Common myeloid progenitor, CD34-positive (primary cell): Measurements from ENCODE around the gene KCNQ5.

ENCODE experiments used
- CTCF ChIA-PET: fragments of 350-600 bp; sonication (Branson Sonifier 250); formaldehyde crosslinking; loops from one replicate; lab custom pipeline; 2021; ENCODE audit warnings: antibody characterized with exemption; lab: Charles Lee
- POLR2A ChIA-PET: fragments of 350-600 bp; sonication (Branson Sonifier 250); formaldehyde crosslinking; loops from one replicate; lab custom pipeline; 2021; ENCODE audit warnings: antibody characterized with exemption; lab: Charles Lee
- DNase-seq, 3 donors: peaks; one replicate each; pipeline versions ENCODE4 v3.0.0 to v3.0.0-alpha.2; 2013
- H3K27ac ChIP-seq, 2 experiments: 1 replicate in 1 of 2; 2 replicates in 1 of 2; pipeline ENCODE4 v1.7.0; 2013; ENCODE audit warnings: inconsistent platforms in 2 of 2, low read length in 2 of 2, mild to moderate bottlenecking in 2 of 2, low read depth in 1 of 2, moderate library complexity in 1 of 2; ENCODE audit not compliant: severe bottlenecking in 2 of 2, insufficient read depth in 1 of 2, poor library complexity in 1 of 2
- H3K27me3 ChIP-seq, 5 experiments: replicated peaks in 2 of 5; 1 replicate in 3 of 5; 2 replicates in 2 of 5; pipeline versions ENCODE4 v1.6.1 to v1.7.0; 2013; ENCODE audit warnings: low read length in 4 of 5, mild to moderate bottlenecking in 2 of 5, moderate library complexity in 2 of 5, inconsistent platforms in 1 of 5; ENCODE audit not compliant: insufficient read depth in 5 of 5, control insufficient read depth in 4 of 5
- H3K36me3 ChIP-seq, 4 experiments: 1 replicate in 2 of 4; 2 replicates in 2 of 4; pipeline versions ENCODE4 v1.6.1 to v1.7.0; 2013; ENCODE audit warnings: low read length in 3 of 4, control low read depth in 1 of 4, mild to moderate bottlenecking in 1 of 4; ENCODE audit not compliant: control insufficient read depth in 4 of 4, insufficient read depth in 4 of 4
- H3K4me1 ChIP-seq, 4 experiments: 1 replicate in 3 of 4; 2 replicates in 1 of 4; pipeline versions ENCODE4 v1.6.1 to v1.7.1; 2013; ENCODE audit warnings: low read length in 3 of 4, mild to moderate bottlenecking in 3 of 4, control low read depth in 1 of 4, inconsistent platforms in 1 of 4, moderate library complexity in 1 of 4; ENCODE audit not compliant: control insufficient read depth in 4 of 4, insufficient read depth in 4 of 4; ENCODE audit errors: control extremely low read depth in 1 of 4
- H3K4me3 ChIP-seq, 7 experiments: 1 replicate in 4 of 7; 2 replicates in 3 of 7; pipeline versions ENCODE4 v1.5.1 to v1.7.0; 2013; ENCODE audit warnings: mild to moderate bottlenecking in 7 of 7, low read length in 6 of 7, moderate library complexity in 6 of 7, inconsistent platforms in 2 of 7, low read depth in 2 of 7, control low read depth in 1 of 7; ENCODE audit not compliant: insufficient read depth in 4 of 7, control insufficient read depth in 1 of 7; ENCODE audit errors: extremely low read depth in 1 of 7
- H3K9me3 ChIP-seq, 5 experiments: 1 replicate in 4 of 5; 2 replicates in 1 of 5; pipeline versions ENCODE4 v1.6.1 to v1.7.1; 2013; ENCODE audit warnings: low read length in 4 of 5, mild to moderate bottlenecking in 2 of 5, inconsistent platforms in 1 of 5, low read depth in 1 of 5, moderate library complexity in 1 of 5; ENCODE audit not compliant: control insufficient read depth in 4 of 5, insufficient read depth in 2 of 5; ENCODE audit errors: control extremely low read depth in 1 of 5
- WGBS: methylation state at CpG from one replicate; pipeline ENCODE4 v1.1.5; 2013; ENCODE audit not compliant: insufficient coverage; 5-methylcytosine and 5-hydroxymethylcytosine counted together

KCNQ5 gene

DNA sequence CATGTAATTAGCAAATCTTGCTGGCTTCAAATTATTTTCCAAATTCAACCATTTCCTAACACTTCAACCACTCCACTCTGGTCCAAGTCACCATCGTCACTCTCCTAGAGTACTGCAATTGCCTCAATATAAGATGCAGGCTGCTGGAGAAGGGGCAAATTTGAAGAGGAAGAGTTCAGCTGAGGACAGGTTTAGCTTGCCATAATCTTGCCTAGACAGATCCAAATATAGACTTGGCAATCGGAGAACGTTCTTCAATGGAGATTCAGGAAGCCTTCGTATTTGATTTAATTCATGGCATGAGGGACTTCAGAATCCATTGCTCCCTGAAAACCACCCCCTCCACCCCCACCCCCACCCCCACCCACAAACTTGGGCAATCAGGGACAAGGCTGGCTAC, 618.9 kb downstream of the KCNQ5 start:
- no peak for DNase-seq
- H3K27ac ChIP-seq, result no peak overlapping the region
- H3K36me3 ChIP-seq, result no peaks in the 10 kb centered on the region
- no peaks in the 10 kb centered on the region for H3K4me1 ChIP-seq
- WGBS, result 93% methylated on average over 3 of the region's 4 CpGs
- ChIA-PET CTCF (interaction anchor here (0.6 kb wide), 1 partner anchor 14 kb away, joined by 3 read pairs; no protein-coding TSS in a partner anchor), POLR2A (no interaction called here)
- no peak overlapping the region for H3K4me3 ChIP-seq
- H3K9me3 ChIP-seq, result no peaks in the 10 kb centered on the region
- H3K27me3 ChIP-seq, result no peaks in the 10 kb centered on the region

DNA sequence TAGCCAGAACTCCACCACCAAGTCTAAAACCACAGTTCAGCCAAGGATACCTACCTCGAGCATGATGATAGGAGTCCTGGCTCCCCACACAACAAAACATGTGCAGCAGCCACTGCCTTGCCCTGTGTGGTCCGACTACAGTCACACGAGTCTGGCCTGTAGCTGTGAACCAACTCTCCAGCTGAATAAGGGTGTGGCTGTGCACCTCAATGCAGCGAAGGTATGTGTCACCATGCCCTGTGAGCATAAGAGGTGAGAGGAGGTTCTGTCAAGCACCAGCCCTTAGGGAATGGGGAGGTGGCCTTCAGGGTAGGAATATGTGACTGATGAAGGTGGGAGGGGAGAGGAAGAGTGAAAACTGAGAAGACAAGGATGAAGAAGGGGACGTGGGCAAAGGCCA, 620.1 kb downstream of the KCNQ5 start:
- H3K27me3 ChIP-seq, result no peaks in the 10 kb centered on the region
- POLR2A ChIA-PET, result no interaction called here
- WGBS, result 94% methylated on average over 3 of the region's 5 CpGs
- CTCF ChIA-PET, result no interaction called here
- no peaks in the 10 kb centered on the region for H3K4me1 ChIP-seq
- H3K9me3 ChIP-seq, result no peaks in the 10 kb centered on the region
- H3K4me3 ChIP-seq, result no peak overlapping the region
- DNase-seq, result no peak
- no peak overlapping the region for H3K27ac ChIP-seq
- H3K36me3 ChIP-seq, result no peaks in the 10 kb centered on the region
